AG10803 (cell line): Measurements from ENCODE around the gene TMEM198.
A peak's percentile ranks its signal among the peaks of the same experiment; 100 is the strongest.

Experiments used
- DNase-seq: peaks from one replicate; pipeline ENCODE4 v3.0.0; 2010; ENCODE audit warnings: low read depth
- H3K4me3 ChIP-seq: 2 replicates; pipeline ENCODE4 v1.5.1; 2011; ENCODE audit warnings: mild to moderate bottlenecking, low read length, control low read depth
- CTCF ChIP-seq: conservative IDR thresholded peaks from 2 replicates; pipeline ENCODE4 v1.5.1; 2011; ENCODE audit warnings: mild to moderate bottlenecking, low read length, control low read depth, inconsistent platforms

TMEM198 gene

GRCh38 chr2:219547621-219548020 lies 3.8 kb downstream of the TMEM198 start:
- DNase-seq: no peak
- no peak for TF ChIP-seq CTCF
- no peak overlapping the region for H3K4me3 ChIP-seq

GRCh38 chr2:219548990-219549389 lies 5.2 kb downstream of the TMEM198 start:
- TF ChIP-seq CTCF: no peak
- no peak for DNase-seq
- H3K4me3 ChIP-seq: no peak overlapping the region

DNA sequence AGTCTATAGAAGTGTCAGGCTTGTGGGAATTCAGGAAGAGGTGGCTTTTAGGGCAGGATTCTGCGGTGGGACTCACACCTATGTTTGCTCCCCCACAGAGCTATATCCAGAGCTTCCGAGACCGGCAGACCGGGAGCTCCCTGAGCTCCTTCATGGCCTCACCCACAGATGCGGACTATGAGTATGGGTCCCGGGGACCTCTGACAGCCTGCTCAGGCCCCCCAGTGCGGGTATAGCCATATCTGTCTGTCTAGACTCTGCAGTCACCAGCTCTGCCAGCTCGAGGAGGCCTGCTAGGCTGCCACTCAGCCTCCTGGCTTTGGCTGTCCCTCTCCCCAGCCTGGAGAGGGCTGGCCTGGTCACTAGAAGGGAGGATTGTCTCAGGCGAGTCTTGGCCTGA lies 5.8 kb downstream of the TMEM198 start:
- TF ChIP-seq CTCF: no peak
- no peak overlapping the region for H3K4me3 ChIP-seq
- DNase-seq: no peak

DNA sequence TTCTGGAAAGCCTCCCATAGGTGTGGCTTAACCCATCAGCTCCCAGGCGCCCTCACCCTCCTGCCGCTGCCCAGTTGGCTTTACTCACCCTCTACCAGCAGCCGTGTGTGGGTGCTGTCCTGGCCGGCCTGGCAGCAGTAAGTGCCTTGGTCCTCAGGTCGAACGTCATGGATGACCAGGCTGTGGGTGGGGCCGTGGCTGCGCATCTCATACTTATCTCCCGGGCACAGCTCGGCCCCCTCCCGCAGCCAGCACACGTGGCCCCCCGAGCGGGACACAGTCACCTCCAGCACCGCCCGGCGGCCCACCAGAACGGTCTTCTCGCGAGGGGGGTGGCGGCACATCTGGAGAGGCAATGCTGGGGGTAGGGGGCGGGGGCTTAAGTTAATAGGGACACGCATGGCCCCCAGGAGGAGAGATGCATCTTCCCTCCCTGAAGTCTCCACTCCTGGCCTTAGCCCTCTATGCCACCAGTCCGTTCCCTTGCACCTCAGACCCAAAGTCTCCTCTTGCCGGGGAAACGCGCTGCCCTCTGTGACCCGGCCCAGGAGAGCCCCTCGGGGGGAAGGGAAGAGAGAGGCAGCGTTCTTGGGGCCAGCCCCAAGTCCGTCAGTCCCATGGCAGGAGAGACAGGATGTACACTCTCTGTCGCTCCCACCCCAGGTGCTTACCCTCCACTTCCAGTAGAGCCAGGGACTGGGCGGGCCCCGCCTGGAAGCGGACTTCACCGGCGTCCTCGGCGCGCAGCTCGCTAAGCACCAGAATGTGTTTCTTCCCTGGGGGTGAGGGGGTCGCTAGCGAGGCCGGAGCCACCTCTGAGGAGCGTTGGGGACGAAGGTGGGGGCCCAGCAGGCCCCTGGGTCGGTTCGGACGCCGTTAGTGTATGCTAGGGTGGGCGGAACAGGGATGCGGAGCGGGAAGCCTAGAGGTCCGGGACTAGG lies 7.9 kb downstream of the TMEM198 start:
- DNase-seq: peak; percentile 29
- TF ChIP-seq CTCF: no peak
- peak overlapping the region; percentile 69 for H3K4me3 ChIP-seq

- H3K4me3 ChIP-seq: peak overlapping the region; percentile 69
- TF ChIP-seq CTCF: no peak
- DNase-seq: peak; percentile 72
Observed at GRCh38 chr2:219552382-219553167, 8.7 kb downstream of the TMEM198 start.

- peak overlapping the region; percentile 69 for H3K4me3 ChIP-seq
- DNase-seq: no peak
- TF ChIP-seq CTCF: no peak
Observed at GRCh38 chr2:219553168-219553417, 9.3 kb downstream of the TMEM198 start.

- no peak for DNase-seq
- no peak overlapping the region for H3K4me3 ChIP-seq
- TF ChIP-seq CTCF: no peak
Observed at GRCh38 chr2:219553463-219553963, 9.7 kb downstream of the TMEM198 start.
